HL-60 (cell line): Measurements from ENCODE around the gene ADAMTS8.

Experiments used
- DNase-seq, 2 experiments: peaks; one replicate each; pipeline ENCODE4 v3.0.0-alpha.2; 2010 to 2020; ENCODE audit warnings: low read depth in 1 of 2, low spot score in 1 of 2
- H3K27ac ChIP-seq: fragments of 250-450 bp; sonication (Bioruptor Pico); replicated peaks from 2 replicates; pipeline ENCODE4 v1.5.1; 2020; ENCODE audit warnings: mild to moderate bottlenecking, moderate library complexity
- H3K27me3 ChIP-seq: fragments of 250-450 bp; sonication (Bioruptor Pico); 2 replicates; pipeline ENCODE4 v1.5.1; 2021; ENCODE audit warnings: mild to moderate bottlenecking, moderate library complexity; ENCODE audit not compliant: insufficient read depth, poor library complexity, severe bottlenecking
- H3K4me3 ChIP-seq: replicated peaks from 2 replicates; pipeline ENCODE4 v1.5.1; 2011; ENCODE audit warnings: mild to moderate bottlenecking, control low read depth, low read length; ENCODE audit not compliant: insufficient read depth
- CTCF ChIP-seq: IDR thresholded peaks from one replicate; pipeline ENCODE4 v1.5.1; 2011; ENCODE audit warnings: low read length, control low read depth, inconsistent platforms; ENCODE audit not compliant: insufficient read depth
- GABPA ChIP-seq: IDR thresholded peaks from 2 replicates; pipeline ENCODE4 v1.6.1; 2012; ENCODE audit warnings: low read depth
- POLR2AphosphoS5 ChIP-seq: IDR thresholded peaks from 2 replicates; pipeline ENCODE4 v1.6.1; 2012; ENCODE audit warnings: low read depth
- REST ChIP-seq: IDR thresholded peaks from 2 replicates; pipeline ENCODE4 v1.6.1; 2012; ENCODE audit warnings: low read depth; ENCODE audit not compliant: insufficient replicate concordance
- SPI1 ChIP-seq: IDR thresholded peaks from 2 replicates; pipeline ENCODE4 v1.6.1; 2012; ENCODE audit warnings: low read depth, mild to moderate bottlenecking, borderline replicate concordance

The ADAMTS8 gene

GRCh38 chr11:130411223-130411622, 17.2 kb downstream of the ADAMTS8 start:
- Histone ChIP-seq H3K27ac (no peak overlapping the region), H3K4me3 (no peak overlapping the region)
- DNase-seq = no peak

GRCh38 chr11:130409594-130410388, 18.6 kb downstream of the ADAMTS8 start:
- Histone ChIP-seq H3K27me3 (peaks cover 6% of the 10 kb centered on the region), H3K4me3 (no peak overlapping the region), H3K27ac (no peak overlapping the region)
- DNase-seq = no peak
- no peak for TF ChIP-seq REST
- no peak for TF ChIP-seq GABPA
- TF ChIP-seq POLR2AphosphoS5 = no peak
- TF ChIP-seq CTCF = no peak
- no peak for TF ChIP-seq SPI1

More at GRCh38 chr11:130411223-130411622, 17.2 kb downstream of the ADAMTS8 start:
- TF ChIP-seq CTCF = no peak
- TF ChIP-seq POLR2AphosphoS5 = no peak
- TF ChIP-seq REST = no peak
- TF ChIP-seq GABPA = no peak
- TF ChIP-seq SPI1 = no peak
- H3K27me3 ChIP-seq = peaks cover 14% of the 10 kb centered on the region

GRCh38 chr11:130408901-130409300, 19.5 kb downstream of the ADAMTS8 start:
- H3K4me3 ChIP-seq = no peak overlapping the region
- no peak for DNase-seq
- H3K27ac ChIP-seq = no peak overlapping the region
- H3K27me3 ChIP-seq = no peaks in the 10 kb centered on the region
- TF ChIP-seq SPI1 = no peak
- no peak for TF ChIP-seq REST
- TF ChIP-seq CTCF = no peak
- no peak for TF ChIP-seq POLR2AphosphoS5
- TF ChIP-seq GABPA = no peak
